Stimulated activated naive CD8-positive, alpha-beta T cell treated with anti-CD3 and anti-CD28 coated beads, Interleukin-15, Interleukin-2, amounts not matched to agents 100 U/mL and 50 U/mL, for 24 hours (primary cell): Measurements from ENCODE around the gene B3GAT3.
A peak's percentile ranks its signal among the peaks of the same experiment; 100 is the strongest.
"Not testable (repeated sequence)": the region's sequence is repeated elsewhere in the genome, so short reads cannot be mapped to it uniquely, and the experiment has no call there.

Experiments used
- ATAC-seq: fragments of 150-1000 bp; cut with Tn5 transposase; one replicate; pipeline ENCODE4 v1.10.0; 2021
- DNase-seq: peaks from one replicate; pipeline ENCODE4 v3.0.0; 2021

Gene B3GAT3

DNA sequence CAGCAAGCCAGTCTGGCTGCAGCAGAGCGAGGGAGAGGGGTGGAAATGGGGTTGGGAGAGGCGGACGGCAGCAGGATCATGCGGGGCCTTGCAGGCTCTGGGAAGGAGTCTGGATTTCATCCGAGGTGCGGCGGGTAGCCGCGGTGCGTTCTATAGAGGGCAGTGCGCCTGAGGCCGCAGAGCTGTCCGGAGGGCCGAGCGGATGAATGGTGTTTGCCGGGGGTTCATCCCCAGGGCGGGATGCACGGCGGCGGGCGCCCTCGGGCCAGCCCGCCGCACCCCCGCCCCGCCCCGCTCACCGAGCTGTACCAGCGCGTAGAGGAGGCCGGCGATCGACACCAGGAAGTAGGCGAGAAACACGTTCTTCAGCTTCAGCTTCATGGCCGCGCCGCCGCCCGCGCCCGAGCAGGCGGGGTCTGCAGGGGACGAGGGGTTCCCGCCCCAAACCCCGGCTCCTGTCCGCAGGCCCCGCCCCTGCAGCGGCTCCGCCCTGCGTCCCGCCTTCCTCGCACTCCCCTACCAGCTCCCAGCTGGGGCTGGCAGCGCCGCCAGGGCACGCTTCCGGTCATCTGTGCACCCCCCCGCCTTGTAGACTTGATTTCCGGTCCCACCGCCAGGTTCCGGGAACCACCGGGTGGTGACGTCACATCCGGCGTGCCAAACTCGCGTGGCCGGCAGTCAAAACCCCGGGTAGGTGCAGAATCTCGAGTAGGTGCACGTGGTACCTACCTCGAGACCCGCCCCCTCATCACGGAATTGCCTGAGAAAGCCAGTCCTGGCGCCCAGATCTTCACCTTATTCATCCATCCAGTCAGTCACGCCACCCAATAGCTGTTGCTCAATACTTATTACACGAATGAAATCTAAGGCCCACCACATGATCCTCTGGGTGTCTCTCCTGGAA, at the start of gene B3GAT3:
TSS of gene B3GAT3 (minus strand) at position 420 of the 904 bp plus-strand sequence. CDS start at position 381, 39 bp downstream.
- DNase-seq (peak; percentile 97), ATAC-seq (peak; percentile 97)

DNA sequence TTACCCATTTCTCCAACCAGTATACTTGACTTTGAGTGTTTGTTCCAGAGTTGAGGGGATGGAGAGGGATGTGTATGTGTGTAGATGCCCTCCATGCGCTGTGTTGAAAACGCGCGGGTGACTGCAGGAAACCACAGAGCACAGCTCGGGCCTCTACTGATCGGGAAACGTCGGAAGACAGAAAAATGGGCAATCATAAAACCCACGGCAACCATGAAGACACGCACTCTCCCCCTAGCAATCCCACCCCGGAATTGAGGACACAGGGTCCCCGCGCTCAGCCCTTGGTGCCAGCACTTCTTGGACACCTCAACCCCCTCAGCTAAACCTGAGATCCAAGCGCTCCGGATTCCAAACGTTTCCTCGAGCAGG, 49.4 kb upstream of the B3GAT3 start:
- DNase-seq (no peak), ATAC-seq (no peak)

DNA sequence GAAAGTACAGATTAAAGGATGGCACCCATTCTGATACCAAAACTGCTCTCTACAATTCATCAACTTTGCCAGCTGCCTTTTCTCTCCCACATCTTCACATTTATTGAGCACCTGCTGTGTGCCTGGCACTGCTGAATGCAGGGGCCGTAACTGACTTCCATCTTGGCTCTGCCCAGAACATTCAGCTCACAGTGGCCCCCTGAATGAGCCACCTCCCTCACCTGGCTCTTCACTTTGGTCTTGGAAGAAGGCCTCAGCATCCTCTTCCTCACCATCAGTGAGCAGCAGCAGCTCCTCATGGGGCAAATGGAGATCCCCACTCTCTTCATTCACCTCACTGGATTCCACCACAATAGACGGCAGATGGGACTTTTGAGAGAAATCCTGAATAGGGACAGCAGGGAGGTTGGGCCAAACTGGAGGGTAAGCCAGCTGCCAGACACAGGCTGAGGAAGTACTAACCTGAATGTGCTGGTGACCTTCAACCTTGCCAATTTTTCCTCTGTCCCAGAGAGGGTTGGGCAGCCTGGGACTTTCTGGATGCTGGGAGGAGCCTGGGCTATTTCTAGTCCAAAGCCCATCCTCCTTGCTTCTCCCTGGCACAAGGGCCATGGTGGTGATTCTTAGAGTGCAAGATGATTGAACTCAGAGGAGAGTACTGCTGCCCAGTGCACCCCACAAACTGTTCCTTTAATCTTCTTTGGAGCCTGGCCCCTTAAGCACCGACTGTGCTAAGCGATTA, 47.8 kb upstream of the B3GAT3 start:
- no peak for DNase-seq

DNA sequence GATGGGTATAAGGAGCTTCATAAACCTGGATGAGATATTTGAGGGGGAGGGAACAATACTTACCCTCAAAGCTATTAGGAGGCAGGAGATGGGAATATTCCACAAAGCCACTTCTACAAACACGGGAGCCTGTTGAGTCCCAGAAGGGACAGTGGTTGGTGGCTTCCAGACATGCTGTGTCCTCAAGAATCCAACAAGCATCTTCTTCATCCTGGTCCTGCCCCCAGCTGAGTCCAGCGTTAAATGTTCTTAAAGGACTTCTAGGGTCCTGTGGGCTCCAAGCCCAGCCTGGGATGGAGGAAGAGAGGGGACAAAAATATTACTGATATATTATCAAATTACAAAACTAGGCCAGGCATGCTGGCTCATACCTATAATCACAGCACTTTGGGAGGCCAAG, 45.7 kb upstream of the B3GAT3 start:
- ATAC-seq: no peak
- no peak for DNase-seq

More for the DNA sequence above, 47.8 kb upstream of the B3GAT3 start:
- ATAC-seq: no peak

DNA sequence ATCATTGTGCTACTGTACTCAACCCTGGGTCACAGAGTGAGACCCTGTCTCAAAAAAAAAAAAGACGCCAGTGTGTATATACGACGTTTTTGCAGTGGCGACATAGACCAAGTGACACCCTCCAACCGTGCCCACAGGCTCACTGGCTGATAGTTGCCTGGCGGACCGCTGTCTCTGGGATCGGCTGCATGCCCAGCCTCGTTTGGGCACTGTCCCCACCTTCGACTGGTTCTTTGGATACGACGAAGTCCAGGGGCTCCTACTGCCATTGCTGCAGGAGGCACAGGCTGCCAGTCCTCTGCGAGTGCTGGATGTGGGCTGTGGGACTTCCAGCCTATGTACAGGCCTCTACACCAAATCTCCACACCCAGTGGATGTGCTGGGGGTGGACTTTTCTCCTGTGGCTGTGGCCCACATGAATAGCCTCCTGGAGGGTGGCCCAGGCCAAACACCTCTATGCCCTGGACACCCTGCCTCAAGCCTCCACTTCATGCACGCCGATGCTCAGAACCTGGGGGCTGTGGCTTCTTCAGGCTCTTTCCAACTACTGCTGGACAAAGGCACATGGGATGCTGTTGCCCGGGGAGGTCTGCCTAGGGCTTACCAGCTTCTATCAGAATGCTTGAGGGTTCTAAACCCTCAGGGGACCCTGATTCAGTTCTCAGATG, 44.6 kb upstream of the B3GAT3 start:
- ATAC-seq: no peak
- no peak for DNase-seq

DNA sequence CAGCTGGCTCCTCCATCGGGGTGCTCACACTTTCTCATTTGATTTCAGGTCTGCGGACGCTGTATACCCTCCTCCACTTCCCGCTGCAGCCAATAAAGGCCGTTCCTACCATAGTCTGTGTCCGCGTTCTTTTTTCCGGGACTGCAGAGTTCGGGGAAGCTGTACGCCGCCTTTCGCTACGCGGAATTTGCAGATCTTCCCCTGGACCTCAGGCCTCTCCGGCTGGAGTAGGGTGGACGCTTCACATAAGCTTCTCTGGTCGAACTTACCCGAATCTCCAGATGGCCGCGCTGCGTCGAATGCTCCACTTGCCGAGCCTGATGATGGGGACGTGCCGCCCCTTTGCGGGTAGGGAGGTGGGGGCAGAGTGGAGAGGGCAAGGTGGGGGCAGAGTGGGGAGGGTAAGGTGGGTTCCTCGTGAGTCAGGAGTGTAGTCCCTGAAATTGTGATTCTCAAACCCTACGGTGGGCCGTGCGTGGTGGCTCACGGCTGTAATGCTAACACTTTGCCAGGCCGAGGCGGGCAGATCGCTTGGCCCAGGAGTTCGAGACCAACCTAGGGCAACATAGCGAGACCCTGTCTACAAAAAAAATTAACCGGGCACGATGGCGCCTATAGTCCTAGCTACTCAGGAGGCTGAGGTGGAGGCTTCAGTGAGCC, 43.9 kb upstream of the B3GAT3 start:
- peak; percentile 74 for DNase-seq
- ATAC-seq: peak; percentile 21

DNA sequence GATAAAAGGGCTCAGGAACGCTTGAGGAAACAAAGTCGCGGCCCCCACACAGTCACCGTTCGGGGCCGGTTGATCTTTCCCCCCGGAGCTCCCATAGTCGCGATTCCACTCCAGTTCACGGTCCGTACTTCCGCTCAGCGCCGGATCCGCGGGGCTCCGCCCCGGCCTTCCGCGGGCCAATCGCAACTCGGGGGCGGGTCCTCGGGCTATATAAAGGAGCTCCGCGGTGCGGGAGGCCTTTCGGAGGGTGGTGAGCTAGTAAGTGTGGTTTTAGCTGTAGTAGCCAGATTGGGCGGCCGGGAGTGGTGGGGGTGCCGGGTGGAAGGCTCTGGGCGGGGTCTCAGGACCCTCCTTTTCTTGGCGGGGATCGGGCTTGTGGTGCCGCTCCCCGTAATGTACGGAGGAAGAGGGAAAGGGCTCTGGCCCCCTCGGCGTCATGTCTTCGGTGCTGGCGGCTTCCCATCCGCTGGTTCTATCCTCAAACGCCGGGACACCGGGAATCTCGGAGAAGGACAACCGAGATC, 43.4 kb upstream of the B3GAT3 start, which contains the start of the genes C11orf98 and CSKMT:
TSS of gene C11orf98 (minus strand) at position 136 of the 524 bp plus-strand sequence. CDS start at position 95, 41 bp downstream.
TSS of gene CSKMT (plus strand) at position 238 of the 524 bp plus-strand sequence. CDS start 568 bp downstream, outside the sequence.
- peak; percentile 89 for ATAC-seq
- DNase-seq: peak; percentile 97

DNA sequence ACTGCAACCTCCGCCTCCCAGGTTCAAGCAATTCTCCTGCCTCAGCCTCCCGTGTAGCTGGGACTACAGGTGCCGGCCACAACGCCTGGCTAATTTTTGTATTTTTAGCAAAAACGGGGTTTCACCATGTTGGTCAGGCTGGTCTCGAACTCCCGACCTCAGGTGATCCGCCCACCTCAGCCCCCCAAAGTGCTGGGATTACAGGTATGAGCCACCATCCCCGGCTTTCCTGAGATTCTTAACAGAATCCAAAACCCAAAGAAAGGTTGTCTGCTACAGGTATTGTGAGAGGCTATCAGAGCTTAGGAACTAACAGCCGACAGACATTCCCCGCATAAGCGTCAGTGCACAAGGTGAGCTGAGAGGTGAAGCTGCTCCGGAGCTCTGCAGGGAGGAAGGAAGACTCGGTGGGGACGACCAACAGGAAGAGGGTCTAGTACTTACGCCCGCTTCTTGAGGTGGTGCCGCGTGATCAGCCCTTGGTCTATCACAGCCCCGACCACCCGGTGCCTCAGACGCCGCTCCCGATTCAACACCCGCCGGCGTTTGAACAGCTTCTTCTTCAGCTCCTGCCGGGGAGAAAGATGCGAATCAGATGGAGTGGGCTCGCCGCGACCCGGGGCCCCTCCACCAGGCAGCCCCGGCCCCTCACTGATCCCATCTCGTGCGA, 42.8 kb upstream of the B3GAT3 start:
- ATAC-seq (peak; percentile 36), DNase-seq (peak; percentile 62)

DNA sequence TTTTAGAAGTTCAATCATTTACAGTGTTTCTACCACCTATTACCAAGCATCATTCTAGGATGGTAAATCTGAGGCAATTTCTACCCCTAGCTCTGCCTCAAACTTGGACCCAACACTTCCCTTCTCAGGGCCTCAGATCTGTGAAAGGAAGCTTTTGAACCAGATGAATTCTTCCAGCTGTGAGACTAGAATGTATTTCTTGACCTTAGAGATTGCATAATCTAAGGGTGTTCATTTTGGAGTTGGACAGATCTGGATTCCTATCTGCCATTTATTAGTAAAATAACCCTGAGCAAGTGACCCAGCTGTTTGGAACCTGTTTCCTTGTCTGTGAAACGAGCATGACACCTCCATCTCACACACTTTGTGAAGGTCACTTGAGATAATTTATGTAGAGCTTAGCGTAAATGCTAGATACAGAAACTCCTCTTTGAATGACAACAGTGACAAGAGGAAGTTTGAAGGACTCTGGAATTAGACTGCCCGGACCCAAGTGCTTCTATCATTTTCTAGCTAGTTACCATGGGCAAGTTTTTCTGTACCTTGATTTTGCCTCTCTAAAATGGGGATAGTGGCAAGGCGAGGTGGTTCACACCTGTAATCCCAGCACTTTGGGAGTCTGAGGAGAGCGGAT, 35.1 kb upstream of the B3GAT3 start:
- DNase-seq: no peak
- no peak for ATAC-seq

DNA sequence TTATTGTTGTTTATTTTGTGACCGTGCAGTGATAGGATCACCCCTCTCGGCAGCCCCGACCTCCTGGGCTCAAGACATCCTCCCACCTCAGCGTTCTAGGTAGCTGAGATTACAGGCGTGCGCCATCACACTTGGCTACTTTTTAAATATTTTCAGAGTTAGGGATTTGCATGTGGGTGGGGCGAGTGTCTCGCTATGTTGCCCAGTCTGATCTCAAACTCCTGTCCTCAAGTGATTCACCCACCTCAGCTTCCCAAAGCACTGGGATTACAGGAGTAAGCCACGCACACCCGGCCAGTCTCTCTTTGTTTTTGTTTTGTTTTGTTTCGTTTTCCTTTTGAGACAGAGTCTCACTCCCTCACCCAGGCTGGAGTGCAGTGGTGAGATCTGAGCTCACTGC, 32.5 kb upstream of the B3GAT3 start:
- ATAC-seq (no peak), DNase-seq (no peak)

DNA sequence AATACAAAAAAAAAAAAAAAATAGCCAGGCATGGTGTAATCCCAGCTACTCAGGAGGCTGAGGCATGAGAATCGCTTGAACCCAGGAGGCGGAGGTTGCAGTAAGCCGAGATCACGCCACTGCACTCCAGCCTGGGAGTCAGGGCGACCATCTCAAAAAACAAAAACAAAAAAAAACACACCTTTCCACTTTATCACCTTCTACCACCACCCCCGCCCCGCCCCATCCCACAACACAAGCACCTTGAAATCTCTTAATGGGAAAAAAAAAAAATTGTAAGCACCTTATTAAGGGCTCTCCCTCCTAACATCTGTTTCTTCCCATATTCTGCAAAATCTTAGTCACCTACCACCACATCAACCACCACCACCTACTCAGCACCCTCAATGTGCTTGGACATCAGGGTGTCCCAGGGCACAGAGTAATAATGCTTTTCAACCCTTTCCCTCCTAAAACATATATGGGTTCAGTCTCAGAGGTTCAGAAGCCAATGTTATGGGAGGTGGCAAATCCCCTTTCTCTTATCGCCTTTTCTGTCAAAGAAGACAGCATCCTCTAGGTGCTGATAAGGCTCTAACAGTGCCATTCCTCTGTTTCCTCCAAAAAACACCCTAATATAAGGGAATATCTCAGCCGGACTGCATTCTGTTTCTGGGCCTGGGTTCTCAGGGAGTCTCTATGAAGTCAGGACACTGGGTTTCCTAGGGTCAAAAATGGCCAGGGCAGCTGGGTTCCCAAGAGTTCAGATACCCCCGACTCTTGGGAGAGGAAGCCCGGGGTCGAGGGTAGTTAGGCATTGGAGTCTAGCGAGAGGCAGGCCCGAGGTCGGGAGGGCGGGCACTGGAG, 30.6 kb upstream of the B3GAT3 start:
- ATAC-seq (no peak), DNase-seq (no peak)

DNA sequence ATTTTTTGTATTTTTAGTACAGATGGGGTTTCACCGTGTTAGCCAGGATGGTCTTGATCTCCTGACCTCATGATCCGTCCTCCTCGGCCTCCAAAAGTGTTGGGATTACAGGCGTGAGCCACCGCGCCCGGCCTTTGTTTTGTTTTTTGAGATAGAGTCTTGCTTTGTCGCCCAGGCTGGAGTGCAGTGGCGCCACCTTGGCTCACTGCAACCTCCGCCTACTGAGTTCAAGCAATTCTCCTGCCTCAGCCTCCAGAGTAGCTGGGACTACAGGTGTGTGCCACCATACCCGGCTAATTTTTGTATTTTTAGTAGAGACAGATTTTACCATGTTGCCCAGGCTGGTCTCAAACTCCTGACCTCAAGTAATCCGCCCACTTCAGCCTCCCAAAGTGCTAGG, 28.5 kb upstream of the B3GAT3 start:
- not testable (repeated sequence) for ATAC-seq, DNase-seq

DNA sequence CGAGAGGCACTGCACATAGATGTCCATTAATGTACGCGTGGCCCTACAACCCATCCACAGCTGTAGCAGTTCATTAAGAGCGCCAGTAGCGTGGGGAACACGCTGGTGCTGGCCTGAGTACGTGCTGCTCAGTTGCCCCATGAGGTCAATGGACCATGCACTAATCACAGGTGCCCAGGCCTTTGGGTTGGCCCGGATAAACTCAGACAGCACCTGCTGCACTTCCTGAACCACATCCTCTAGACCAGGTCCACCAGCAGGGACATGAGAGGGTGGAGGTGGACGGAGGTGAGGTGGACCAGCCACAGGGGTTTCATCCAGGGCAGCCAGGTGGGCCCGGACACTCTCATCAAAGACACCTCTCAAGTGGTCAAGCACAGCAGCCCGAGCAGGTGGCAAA, 27.7 kb upstream of the B3GAT3 start:
- no peak for ATAC-seq
- DNase-seq: no peak

DNA sequence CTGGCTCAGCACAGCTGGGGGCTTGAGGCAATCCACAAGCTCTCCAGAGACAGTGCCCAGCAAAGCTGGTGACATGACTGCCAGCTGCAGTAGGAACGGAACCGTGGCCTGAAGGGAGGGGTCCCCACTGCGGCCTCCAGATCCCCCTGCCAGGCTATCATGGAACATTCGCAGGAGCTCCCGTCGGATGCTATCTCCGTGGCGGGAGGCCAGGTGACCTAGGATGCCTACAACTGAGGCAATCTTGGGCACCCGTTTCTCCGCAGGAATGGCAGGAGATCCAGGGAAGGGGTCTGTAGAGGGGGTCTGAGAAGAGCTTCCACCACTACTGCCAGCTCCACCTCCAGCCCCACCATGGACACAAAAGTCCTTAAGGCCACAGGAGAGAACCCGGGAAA, 27.2 kb upstream of the B3GAT3 start:
- no peak for DNase-seq
- ATAC-seq: no peak

DNA sequence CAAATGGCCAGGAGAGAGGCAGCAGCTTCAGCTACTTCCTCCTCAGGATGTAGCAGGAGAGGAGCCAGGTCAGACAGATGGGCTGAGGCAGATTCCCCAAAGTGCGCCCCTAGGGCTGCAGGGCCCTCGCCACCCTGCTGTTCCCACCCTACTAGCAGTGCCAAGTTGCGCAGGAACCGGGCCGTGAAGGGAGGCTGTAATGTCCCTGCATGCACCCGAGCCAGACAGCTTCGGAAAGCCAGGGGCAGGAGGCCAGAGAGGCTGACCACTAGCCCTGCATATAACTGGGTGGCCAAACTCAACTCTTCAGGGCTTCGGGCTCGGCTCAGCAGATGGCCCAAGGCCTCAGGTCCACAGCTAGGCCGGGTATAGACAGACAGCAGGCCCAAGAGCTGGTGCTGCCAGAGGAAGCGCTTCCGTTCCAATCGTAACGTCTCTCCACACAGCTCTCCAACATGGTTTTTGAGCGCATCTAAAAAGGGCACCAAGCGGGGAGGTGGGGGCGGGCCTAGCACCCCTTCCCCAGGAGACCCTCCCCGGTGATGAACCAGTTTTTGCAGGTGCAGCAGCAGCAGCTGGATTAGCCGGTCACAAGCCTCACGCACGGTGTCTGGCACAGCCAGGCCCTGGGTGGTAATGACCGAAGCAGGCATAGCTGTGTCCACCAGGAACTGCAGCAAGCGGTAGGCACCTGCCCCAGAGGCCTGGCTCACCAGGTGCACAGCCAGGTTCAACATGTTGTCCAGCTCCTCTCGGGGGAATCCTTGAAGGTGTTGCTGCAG, 26.6 kb upstream of the B3GAT3 start:
- DNase-seq (no peak), ATAC-seq (no peak)

DNA sequence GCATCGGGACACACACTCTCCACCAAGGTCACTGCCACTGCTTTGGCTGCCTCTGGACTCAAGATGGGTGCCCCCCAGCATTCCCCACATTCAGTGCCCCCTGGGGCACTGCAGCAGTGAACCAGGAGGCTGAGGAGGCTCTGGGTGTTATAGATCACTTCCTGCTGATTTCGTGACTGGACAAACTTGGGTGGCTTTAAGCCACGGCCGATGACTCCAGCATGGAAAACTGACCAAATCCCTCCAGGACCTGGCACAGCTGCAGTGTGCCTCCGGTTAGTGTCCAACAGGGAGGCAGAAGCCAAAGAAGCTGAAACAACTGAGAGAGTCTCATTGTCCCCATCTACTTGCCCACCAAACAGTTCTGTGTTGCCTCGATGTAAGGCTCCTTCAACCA, 25.8 kb upstream of the B3GAT3 start:
- ATAC-seq: no peak
- DNase-seq: no peak

DNA sequence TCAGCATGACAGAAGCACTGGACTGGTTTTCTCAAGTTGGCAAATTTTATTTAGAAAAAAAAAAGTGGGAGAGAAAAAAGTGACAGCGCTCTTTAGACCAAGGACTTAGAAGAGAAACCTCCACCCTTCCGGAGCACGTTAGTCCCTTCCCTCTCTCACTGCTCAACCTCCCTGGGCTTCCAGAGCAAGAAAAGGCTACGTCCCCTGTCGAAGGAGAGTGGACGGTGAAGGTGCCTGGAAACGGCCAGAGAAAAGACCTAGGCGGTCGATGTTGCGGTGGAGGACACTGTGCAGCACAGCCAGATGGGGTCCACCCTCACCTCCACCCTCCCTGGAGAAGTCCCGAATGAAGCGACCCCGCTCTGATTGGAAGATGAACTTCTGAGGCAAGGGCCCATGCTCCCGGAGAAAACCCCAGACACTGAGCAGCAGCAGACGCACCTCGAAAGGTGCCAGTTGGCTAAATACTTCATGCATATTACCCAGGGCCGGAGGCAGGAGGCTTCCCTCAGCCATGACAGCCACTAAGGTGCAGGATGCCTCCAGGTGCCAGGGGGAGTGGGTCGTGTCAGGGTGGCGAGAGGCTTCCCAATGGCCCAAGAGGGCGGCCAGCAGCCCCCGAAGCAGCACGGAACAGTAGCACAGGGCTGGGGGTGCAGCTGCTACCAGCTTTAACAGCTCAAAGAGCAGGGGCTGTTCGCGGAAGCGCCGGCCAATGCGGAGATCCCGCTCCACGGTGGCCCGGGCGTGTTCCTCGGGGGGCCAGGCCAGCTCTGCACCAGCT, 25.2 kb upstream of the B3GAT3 start:
- no peak for DNase-seq
- ATAC-seq: no peak
